ENCODE data around the gene MAIP1. TPM values are rescaled to one million over a fixed set of nuclear protein-coding genes. Genes with fewer than 3 reads are reported as not detected.

The MAIP1 gene
- total RNA-seq, 6 donors from 2014 or later: 2.1 to 25.1 (median 13.4) TPM

DNA sequence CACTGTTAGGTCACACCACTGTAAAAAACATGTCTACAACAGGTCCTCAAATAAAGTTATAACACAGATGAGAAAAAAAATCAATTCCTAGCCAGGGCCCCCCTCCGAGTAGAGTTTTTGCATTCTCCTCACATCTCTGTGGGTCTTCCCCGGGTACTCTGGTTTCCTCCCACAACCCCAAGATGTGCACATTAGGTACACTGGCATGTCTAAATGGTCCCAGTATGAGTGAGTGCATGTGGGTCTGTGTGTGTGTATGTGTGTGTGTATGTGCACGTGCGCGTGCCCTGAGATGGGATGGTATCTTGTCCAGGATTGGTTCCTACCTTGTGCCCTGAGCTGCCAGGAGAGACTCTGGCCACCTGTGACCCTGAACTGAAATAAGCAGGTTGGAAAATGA is 5.0 kb upstream of the MAIP1 start:
- ATAC-seq (ENCODE audit: low FRiP score in 2 of 2): no peak
- H3K4me3 ChIP-seq: no peak overlapping the region
- H3K27ac ChIP-seq: no peak overlapping the region
- peaks cover 13 to 25% (median 18%) of the 10 kb centered on the region in 4 donors for H3K4me1 ChIP-seq
- peaks cover 0 to 2% (median 0%) of the 10 kb centered on the region in 4 donors for H3K9me3 ChIP-seq
- H3K36me3 ChIP-seq: peaks cover 4 to 47% (median 10%) of the 10 kb centered on the region in 4 donors
- 95 to 98% methylated on average over 5 of the region's 5 CpGs for WGBS, 2 donors
- H3K27me3 ChIP-seq: no peaks in the 10 kb centered on the region
- TF ChIP-seq EP300 (IDR thresholded peaks at IDR 0.05): no peak
- TF ChIP-seq, protein P1, sequence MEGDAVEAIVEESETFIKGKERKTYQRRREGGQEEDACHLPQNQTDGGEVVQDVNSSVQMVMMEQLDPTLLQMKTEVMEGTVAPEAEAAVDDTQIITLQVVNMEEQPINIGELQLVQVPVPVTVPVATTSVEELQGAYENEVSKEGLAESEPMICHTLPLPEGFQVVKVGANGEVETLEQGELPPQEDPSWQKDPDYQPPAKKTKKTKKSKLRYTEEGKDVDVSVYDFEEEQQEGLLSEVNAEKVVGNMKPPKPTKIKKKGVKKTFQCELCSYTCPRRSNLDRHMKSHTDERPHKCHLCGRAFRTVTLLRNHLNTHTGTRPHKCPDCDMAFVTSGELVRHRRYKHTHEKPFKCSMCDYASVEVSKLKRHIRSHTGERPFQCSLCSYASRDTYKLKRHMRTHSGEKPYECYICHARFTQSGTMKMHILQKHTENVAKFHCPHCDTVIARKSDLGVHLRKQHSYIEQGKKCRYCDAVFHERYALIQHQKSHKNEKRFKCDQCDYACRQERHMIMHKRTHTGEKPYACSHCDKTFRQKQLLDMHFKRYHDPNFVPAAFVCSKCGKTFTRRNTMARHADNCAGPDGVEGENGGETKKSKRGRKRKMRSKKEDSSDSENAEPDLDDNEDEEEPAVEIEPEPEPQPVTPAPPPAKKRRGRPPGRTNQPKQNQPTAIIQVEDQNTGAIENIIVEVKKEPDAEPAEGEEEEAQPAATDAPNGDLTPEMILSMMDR (IDR thresholded peaks at IDR 0.05): no peak
- TF ChIP-seq POLR2AphosphoS5 (IDR thresholded peaks at IDR 0.05): no peak
- TF ChIP-seq POLR2A (IDR thresholded peaks at IDR 0.05): no peak
- no peak for DNase-seq

DNA sequence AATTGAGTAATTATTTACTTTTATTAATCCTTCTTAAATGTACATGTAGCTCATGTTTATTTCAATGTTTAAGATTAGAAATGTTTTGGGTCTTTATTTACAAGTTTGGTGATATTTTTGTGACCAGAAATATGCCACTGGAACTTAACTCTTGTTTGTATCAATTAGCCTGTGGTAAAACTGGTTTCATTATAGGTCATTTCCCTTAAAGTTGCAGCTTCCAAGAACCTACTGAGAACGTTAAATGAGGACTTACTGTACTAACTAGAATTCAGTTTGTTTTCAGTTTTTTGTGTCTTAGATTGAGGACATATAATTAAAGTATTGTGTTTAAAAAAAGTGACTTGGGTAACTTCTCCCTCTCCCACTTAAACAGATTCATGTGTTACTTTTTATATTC is 4.4 kb upstream of the MAIP1 start:
- 51 to 67% methylated on average over 1 of the region's 1 CpG for WGBS, 2 donors
- TF ChIP-seq POLR2AphosphoS5 (IDR thresholded peaks at IDR 0.05) (no peak), EP300 (IDR thresholded peaks at IDR 0.05) (no peak), POLR2A (IDR thresholded peaks at IDR 0.05) (no peak)
- TF ChIP-seq, protein P1 (IDR thresholded peaks at IDR 0.05): no peak

DNA sequence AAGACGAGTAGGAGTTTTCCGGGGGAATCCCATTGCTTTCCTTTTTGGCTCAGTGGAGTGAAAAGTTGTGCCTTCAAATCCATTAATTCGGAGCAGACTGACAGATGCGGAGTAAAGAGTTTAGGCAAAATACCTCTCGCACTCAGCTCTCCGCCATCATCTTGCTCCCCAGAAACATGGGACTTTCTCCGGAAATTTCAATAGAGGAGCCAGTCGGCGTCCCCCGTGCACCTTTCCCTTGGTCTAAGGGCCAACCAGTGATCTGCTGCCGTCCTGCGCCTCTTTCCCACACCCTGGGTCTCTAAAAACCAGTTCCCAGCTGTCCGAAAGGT is 409 bp upstream of the MAIP1 start:
- Histone ChIP-seq H3K27ac (peak overlapping the region; percentile 90 to 97 (median 95)), H3K4me3 (peak overlapping the region; percentile 81 to 100 (median 94)), H3K27me3 (no peaks in the 10 kb centered on the region), H3K9me3 (peaks cover 0 to 6% (median 0%) of the 10 kb centered on the region in 4 donors), H3K4me1 (peaks cover 27 to 49% (median 35%) of the 10 kb centered on the region in 4 donors), H3K36me3 (peaks cover 0 to 19% (median 4%) of the 10 kb centered on the region in 4 donors)
- ATAC-seq (ENCODE audit: low FRiP score in 2 of 2): peak in 1 of 2 donors; percentile 64
- 0 to 1% methylated on average over 5 to 13 of the region's 13 CpGs for WGBS, 2 donors
- TF ChIP-seq EP300 (IDR thresholded peaks at IDR 0.05): no peak
- no peak for TF ChIP-seq POLR2AphosphoS5 (IDR thresholded peaks at IDR 0.05)
- TF ChIP-seq, protein P1 (IDR thresholded peaks at IDR 0.05): no peak
- TF ChIP-seq POLR2A (IDR thresholded peaks at IDR 0.05): no peak
- DNase-seq: no peak

More for the DNA sequence above, 4.4 kb upstream of the MAIP1 start:
- no peaks in the 10 kb centered on the region for H3K27me3 ChIP-seq
- peaks cover 0 to 6% (median 0%) of the 10 kb centered on the region in 4 donors for H3K9me3 ChIP-seq
- no peak overlapping the region for H3K27ac ChIP-seq
- no peak overlapping the region for H3K4me3 ChIP-seq
- ATAC-seq (ENCODE audit: low FRiP score in 2 of 2) (no peak), DNase-seq (no peak)
- peaks cover 4 to 41% (median 6%) of the 10 kb centered on the region in 4 donors for H3K36me3 ChIP-seq
- H3K4me1 ChIP-seq: peaks cover 13 to 27% (median 18%) of the 10 kb centered on the region in 4 donors

DNA sequence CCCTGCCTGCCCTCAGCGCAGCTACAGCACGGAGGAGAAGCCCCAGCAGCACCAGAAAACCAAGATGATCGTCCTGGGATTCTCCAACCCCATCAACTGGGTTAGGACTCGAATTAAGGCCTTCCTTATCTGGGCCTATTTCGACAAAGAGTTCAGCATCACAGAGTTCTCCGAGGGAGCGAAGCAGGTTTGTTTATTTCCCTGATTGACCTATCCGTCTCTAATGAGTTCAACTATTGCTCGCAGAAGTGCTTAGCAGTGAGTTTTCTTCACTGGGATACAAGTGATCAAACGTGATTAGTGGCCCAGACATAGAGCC is 639 bp downstream of the MAIP1 start:
- DNase-seq: no peak
- TF ChIP-seq EP300 (IDR thresholded peaks at IDR 0.05) (no peak), POLR2A (IDR thresholded peaks at IDR 0.05) (no peak)
- peak overlapping the region; percentile 90 to 97 (median 95) for H3K27ac ChIP-seq
- H3K27me3 ChIP-seq: no peaks in the 10 kb centered on the region
- no peak for ATAC-seq (ENCODE audit: low FRiP score in 2 of 2)
- peaks cover 0 to 6% (median 0%) of the 10 kb centered on the region in 4 donors for H3K9me3 ChIP-seq
- WGBS, 2 donors: 0% methylated on average over 6 to 10 of the region's 10 CpGs
- H3K36me3 ChIP-seq: peaks cover 4 to 23% (median 13%) of the 10 kb centered on the region in 4 donors
- H3K4me1 ChIP-seq: peaks cover 27 to 49% (median 35%) of the 10 kb centered on the region in 4 donors
- H3K4me3 ChIP-seq: peak overlapping the region; percentile 81 to 100 (median 94)

DNA sequence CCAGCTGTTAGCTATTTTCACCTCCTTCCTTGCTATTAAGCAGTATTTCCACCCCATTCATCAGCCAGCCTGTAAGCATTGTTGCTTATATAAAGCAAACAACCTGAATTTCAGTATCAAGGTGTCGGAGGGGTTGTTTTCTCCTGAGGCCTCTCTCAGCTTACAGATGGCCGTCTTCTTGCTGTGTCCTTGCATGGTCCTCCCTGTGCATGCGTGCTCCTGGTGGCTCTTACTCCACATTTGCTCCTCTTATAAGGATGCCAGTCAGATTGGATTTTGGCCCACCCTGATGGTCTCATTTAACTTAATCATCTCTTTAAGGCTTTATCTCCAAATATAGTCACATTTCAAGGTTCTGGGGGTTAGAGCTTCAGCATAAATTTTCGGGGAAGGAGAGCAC is 2.6 kb downstream of the MAIP1 start:
- peaks cover 0 to 6% (median 0%) of the 10 kb centered on the region in 4 donors for H3K9me3 ChIP-seq
- H3K27me3 ChIP-seq: no peaks in the 10 kb centered on the region
- H3K4me3 ChIP-seq: no peak overlapping the region
- ATAC-seq (ENCODE audit: low FRiP score in 2 of 2) (no peak), DNase-seq (no peak)
- H3K4me1 ChIP-seq: peaks cover 27 to 44% (median 32%) of the 10 kb centered on the region in 4 donors
- 88 to 93% methylated on average over 4 of the region's 4 CpGs for WGBS, 2 donors
- no peak for TF ChIP-seq POLR2A (IDR thresholded peaks at IDR 0.05)
- TF ChIP-seq, protein P1 (IDR thresholded peaks at IDR 0.05): no peak
- no peak for TF ChIP-seq EP300 (IDR thresholded peaks at IDR 0.05)
- no peak for TF ChIP-seq POLR2AphosphoS5 (IDR thresholded peaks at IDR 0.05)
- H3K36me3 ChIP-seq: peaks cover 11 to 34% (median 24%) of the 10 kb centered on the region in 4 donors
- no peak overlapping the region for H3K27ac ChIP-seq
